Prostate gland (tissue), 2 donors: Measurements from ENCODE around the gene DOCK2. TPM values are rescaled to one million over a fixed set of nuclear protein-coding genes. Genes with fewer than 3 reads are reported as not detected.
"Not testable (repeated sequence)": the region's sequence is repeated elsewhere in the genome, so short reads cannot be mapped to it uniquely, and the experiment has no call there.

ENCODE experiments used
- DNase-seq: peaks from one replicate; pipeline ENCODE4 v3.0.0-alpha.2; 2019; ENCODE audit warnings: low spot score
- H3K27ac ChIP-seq, 2 donors: fragments of 200-600 bp; sonication (generic); 2 replicates each; pipeline ENCODE4 v1.5.1; 2017 to 2019
- H3K27me3 ChIP-seq: fragments of 200-600 bp; sonication (generic); replicated peaks from 2 replicates; pipeline ENCODE4 v1.5.1; 2019; ENCODE audit not compliant: insufficient read depth
- H3K36me3 ChIP-seq, 2 donors: fragments of 200-600 bp; sonication (generic); 1 replicate in 1 of 2; 2 replicates in 1 of 2; pipeline versions ENCODE4 v1.5.1 to v1.8.1; 2017 to 2019
- H3K4me1 ChIP-seq: fragments of 200-600 bp; sonication (generic); replicated peaks from 2 replicates; pipeline ENCODE4 v1.5.1; 2019
- H3K4me3 ChIP-seq, 2 donors: fragments of 200-600 bp; sonication (generic); 2 replicates each; pipeline ENCODE4 v1.5.1; 2017 to 2019
- H3K9me3 ChIP-seq: fragments of 200-600 bp; sonication (generic); 2 replicates; pipeline ENCODE4 v1.5.1; 2017
- CTCF ChIP-seq, 4 experiments: fragments of 200-600 bp in 2 of 4; fragments of 450-650 bp in 2 of 4; sonication (generic) in 2 of 4; IDR thresholded peaks; 1 replicate in 3 of 4; 2 replicates in 1 of 4; pipeline ENCODE4 v1.5.1; 2016 to 2019; ENCODE audit warnings: antibody characterized with exemption in 4 of 4, mild to moderate bottlenecking in 2 of 4, moderate library complexity in 2 of 4
- POLR2A ChIP-seq: fragments of 450-650 bp; IDR thresholded peaks from one replicate; pipeline ENCODE4 v1.6.1; 2016; ENCODE audit warnings: antibody characterized with exemption, mild to moderate bottlenecking
- POLR2AphosphoS5 ChIP-seq: sonication (generic); formaldehyde crosslinking; IDR thresholded peaks from one replicate; pipeline ENCODE4 v1.6.1; 2017; ENCODE audit warnings: antibody characterized with exemption
- WGBS: methylation state at CpG from one replicate; pipeline ENCODE4 v1.1.5; 2018; 5-methylcytosine and 5-hydroxymethylcytosine counted together
- intact Hi-C: fragments of 100-400 bp; cut with DNase I; formaldehyde crosslinking; loops from one replicate; pipeline ENCODE4 v1.14.2; 2022
- total RNA-seq, 2 donors: library from RNA; depleted of rRNA; stranded (reverse); fragments of >200 nt; gene quantifications; one replicate each; pipeline ENCODE4 v1.1.0, GENCODE V29; 2016

DOCK2 gene
- total RNA-seq, 2 donors from 2014 or later: 2.5 to 6.2 TPM

- 83% methylated on average over 4 of the region's 4 CpGs for WGBS
- Histone ChIP-seq H3K9me3 (no peaks in the 10 kb centered on the region), H3K4me3 (no peak overlapping the region)
Measured at GRCh38 chr5:169610606-169611005, 26.5 kb upstream of the DOCK2 start.

GRCh38 chr5:169615561-169615960 is 21.5 kb upstream of the DOCK2 start:
- H3K4me3 ChIP-seq: no peak overlapping the region
- WGBS: 76% methylated on average over 1 of the region's 1 CpG
- intact Hi-C loops: no loop called here
- TF ChIP-seq CTCF (IDR thresholded peaks at IDR 0.05): no peak
- no peak for TF ChIP-seq POLR2A
- TF ChIP-seq POLR2AphosphoS5: no peak
- DNase-seq: no peak
- no peaks in the 10 kb centered on the region for H3K9me3 ChIP-seq
- no peak overlapping the region for H3K27ac ChIP-seq
- H3K36me3 ChIP-seq: no peaks in the 10 kb centered on the region
- H3K4me1 ChIP-seq: no peaks in the 10 kb centered on the region
- H3K27me3 ChIP-seq: no peaks in the 10 kb centered on the region

More at GRCh38 chr5:169610606-169611005, 26.5 kb upstream of the DOCK2 start:
- TF ChIP-seq POLR2A (no peak), CTCF (IDR thresholded peaks at IDR 0.05) (no peak), POLR2AphosphoS5 (no peak)
- intact Hi-C loops: no loop called here
- H3K27me3 ChIP-seq: no peaks in the 10 kb centered on the region
- H3K36me3 ChIP-seq: no peaks in the 10 kb centered on the region
- no peak overlapping the region for H3K27ac ChIP-seq
- DNase-seq: no peak
- no peaks in the 10 kb centered on the region for H3K4me1 ChIP-seq

GRCh38 chr5:169624307-169624706 is 12.8 kb upstream of the DOCK2 start:
- H3K27ac ChIP-seq, intact Hi-C loops, H3K36me3 ChIP-seq, H3K27me3 ChIP-seq, DNase-seq, H3K9me3 ChIP-seq, H3K4me3 ChIP-seq, H3K4me1 ChIP-seq: not testable (repeated sequence)
- WGBS: 97% methylated on average over 2 of the region's 2 CpGs

- no peaks in the 10 kb centered on the region for H3K4me1 ChIP-seq
- no peak overlapping the region for H3K27ac ChIP-seq
- intact Hi-C loops: no loop called here
- WGBS: 90% methylated on average over 1 of the region's 1 CpG
- no peaks in the 10 kb centered on the region for H3K9me3 ChIP-seq
- H3K4me3 ChIP-seq: no peak overlapping the region
- no peak for TF ChIP-seq POLR2A
- no peak for TF ChIP-seq POLR2AphosphoS5
- TF ChIP-seq CTCF (IDR thresholded peaks at IDR 0.05): no peak
- no peaks in the 10 kb centered on the region for H3K36me3 ChIP-seq
- peaks cover 5% of the 10 kb centered on the region for H3K27me3 ChIP-seq
- no peak for DNase-seq
Measured at GRCh38 chr5:169626779-169627178, 10.3 kb upstream of the DOCK2 start.

GRCh38 chr5:169627551-169627950 is 9.5 kb upstream of the DOCK2 start:
- no peaks in the 10 kb centered on the region for H3K9me3 ChIP-seq
- no peak for TF ChIP-seq POLR2AphosphoS5
- no peak for TF ChIP-seq CTCF (IDR thresholded peaks at IDR 0.05)
- no peak for TF ChIP-seq POLR2A
- WGBS: 89% methylated on average over 3 of the region's 3 CpGs
- no peak for DNase-seq
- no peak overlapping the region for H3K4me3 ChIP-seq
- no peak overlapping the region for H3K27ac ChIP-seq
- intact Hi-C loops: no loop called here
- H3K4me1 ChIP-seq: peaks cover 6% of the 10 kb centered on the region
- H3K36me3 ChIP-seq: no peaks in the 10 kb centered on the region
- peaks cover 5% of the 10 kb centered on the region for H3K27me3 ChIP-seq
